BE2C (cell line): ENCODE results near the gene PTBP1.
"Not testable (repeated sequence)": the region's sequence is repeated elsewhere in the genome, so short reads cannot be mapped to it uniquely, and the experiment has no call there.

ENCODE experiments used
- DNase-seq: peaks from one replicate; pipeline ENCODE4 v3.0.0-alpha.2; 2020
- H3K27me3 ChIP-seq: fragments of 250-450 bp; sonication (Bioruptor Pico); 2 replicates; pipeline ENCODE4 v1.5.1; 2020; ENCODE audit warnings: mild to moderate bottlenecking
- H3K36me3 ChIP-seq: fragments of 250-450 bp; sonication (Bioruptor Pico); 2 replicates; pipeline ENCODE4 v1.5.1; 2020; ENCODE audit warnings: mild to moderate bottlenecking
- H3K4me1 ChIP-seq: fragments of 250-450 bp; sonication (Bioruptor Pico); 2 replicates; pipeline ENCODE4 v1.5.1; 2020
- H3K4me3 ChIP-seq: 2 replicates; pipeline ENCODE4 v1.5.1; 2011; ENCODE audit warnings: low read depth, low read length
- H3K9me3 ChIP-seq: fragments of 250-450 bp; sonication (Bioruptor Pico); 2 replicates; pipeline ENCODE4 v1.5.1; 2020
- TF ChIP-seq, protein P1 (sequence below): IDR thresholded peaks from 2 replicates; pipeline ENCODE4 v1.5.1; 2012; ENCODE audit warnings: mild to moderate bottlenecking, low read depth, low read length

PTBP1 gene

DNA sequence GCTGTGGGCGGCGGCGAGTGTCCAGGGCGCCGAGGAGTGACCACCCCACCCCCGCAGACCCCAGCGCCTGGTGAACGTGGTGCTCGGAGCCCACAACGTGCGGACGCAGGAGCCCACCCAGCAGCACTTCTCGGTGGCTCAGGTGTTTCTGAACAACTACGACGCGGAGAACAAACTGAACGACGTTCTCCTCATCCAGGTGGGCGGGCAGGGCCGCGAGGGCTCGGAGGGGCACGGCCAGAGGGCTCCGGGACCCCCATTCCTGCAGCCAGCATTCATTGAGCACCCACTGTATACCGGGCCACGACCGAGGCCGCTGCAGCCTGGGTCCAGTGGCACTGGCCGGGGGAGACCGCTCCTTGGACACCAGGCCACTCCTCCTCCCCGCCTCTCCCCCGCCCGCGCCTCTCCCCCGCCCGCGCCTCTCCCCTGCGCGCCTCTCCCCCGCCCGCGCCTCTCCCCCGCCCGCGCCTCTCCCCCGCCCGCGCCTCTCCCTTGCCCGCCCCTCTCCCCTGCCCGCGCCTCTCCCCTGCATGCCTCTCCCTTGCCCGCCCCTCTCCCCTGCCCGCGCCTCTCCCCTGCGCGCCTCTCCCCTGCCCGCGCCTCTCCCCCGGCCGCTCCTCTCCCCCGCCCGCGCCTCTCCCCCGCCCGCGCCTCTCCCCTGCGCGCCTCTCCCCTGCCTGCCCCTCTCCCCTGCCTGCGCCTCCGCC lies 46.7 kb downstream of the PTBP1 start:
- Histone ChIP-seq H3K9me3 (no peaks in the 10 kb centered on the region), H3K27me3 (peaks cover 57% of the 10 kb centered on the region), H3K36me3 (no peaks in the 10 kb centered on the region), H3K4me1 (no peaks in the 10 kb centered on the region), H3K4me3 (no peak overlapping the region)
- TF ChIP-seq, protein P1, sequence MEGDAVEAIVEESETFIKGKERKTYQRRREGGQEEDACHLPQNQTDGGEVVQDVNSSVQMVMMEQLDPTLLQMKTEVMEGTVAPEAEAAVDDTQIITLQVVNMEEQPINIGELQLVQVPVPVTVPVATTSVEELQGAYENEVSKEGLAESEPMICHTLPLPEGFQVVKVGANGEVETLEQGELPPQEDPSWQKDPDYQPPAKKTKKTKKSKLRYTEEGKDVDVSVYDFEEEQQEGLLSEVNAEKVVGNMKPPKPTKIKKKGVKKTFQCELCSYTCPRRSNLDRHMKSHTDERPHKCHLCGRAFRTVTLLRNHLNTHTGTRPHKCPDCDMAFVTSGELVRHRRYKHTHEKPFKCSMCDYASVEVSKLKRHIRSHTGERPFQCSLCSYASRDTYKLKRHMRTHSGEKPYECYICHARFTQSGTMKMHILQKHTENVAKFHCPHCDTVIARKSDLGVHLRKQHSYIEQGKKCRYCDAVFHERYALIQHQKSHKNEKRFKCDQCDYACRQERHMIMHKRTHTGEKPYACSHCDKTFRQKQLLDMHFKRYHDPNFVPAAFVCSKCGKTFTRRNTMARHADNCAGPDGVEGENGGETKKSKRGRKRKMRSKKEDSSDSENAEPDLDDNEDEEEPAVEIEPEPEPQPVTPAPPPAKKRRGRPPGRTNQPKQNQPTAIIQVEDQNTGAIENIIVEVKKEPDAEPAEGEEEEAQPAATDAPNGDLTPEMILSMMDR = no peak
- no peak for DNase-seq

DNA sequence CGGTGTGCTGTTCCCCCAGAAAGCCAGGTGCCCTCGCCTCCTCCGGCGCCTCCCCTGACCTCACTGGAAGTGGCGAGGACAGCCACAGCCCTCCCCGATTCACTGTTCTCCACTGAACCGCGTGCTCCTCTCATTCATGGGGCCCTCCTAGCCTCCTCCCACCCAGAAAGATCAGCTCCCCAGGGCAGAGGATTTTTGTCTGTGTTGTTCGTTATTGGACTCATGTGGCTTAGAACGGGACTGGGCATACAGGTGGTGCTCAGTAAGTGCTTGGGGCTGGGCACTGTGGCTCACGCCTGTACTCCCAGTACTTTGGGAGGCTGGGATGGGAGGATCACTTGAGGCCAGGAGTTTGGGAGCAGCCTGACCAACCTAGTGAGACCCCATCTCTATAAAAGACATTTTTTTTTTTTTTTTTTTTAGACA lies 47.3 kb downstream of the PTBP1 start:
- TF ChIP-seq, protein P1 = no peak
- H3K4me1 ChIP-seq = no peaks in the 10 kb centered on the region
- H3K36me3 ChIP-seq = no peaks in the 10 kb centered on the region
- DNase-seq = no peak
- no peak overlapping the region for H3K4me3 ChIP-seq
- H3K27me3 ChIP-seq = peaks cover 59% of the 10 kb centered on the region
- H3K9me3 ChIP-seq = no peaks in the 10 kb centered on the region

DNA sequence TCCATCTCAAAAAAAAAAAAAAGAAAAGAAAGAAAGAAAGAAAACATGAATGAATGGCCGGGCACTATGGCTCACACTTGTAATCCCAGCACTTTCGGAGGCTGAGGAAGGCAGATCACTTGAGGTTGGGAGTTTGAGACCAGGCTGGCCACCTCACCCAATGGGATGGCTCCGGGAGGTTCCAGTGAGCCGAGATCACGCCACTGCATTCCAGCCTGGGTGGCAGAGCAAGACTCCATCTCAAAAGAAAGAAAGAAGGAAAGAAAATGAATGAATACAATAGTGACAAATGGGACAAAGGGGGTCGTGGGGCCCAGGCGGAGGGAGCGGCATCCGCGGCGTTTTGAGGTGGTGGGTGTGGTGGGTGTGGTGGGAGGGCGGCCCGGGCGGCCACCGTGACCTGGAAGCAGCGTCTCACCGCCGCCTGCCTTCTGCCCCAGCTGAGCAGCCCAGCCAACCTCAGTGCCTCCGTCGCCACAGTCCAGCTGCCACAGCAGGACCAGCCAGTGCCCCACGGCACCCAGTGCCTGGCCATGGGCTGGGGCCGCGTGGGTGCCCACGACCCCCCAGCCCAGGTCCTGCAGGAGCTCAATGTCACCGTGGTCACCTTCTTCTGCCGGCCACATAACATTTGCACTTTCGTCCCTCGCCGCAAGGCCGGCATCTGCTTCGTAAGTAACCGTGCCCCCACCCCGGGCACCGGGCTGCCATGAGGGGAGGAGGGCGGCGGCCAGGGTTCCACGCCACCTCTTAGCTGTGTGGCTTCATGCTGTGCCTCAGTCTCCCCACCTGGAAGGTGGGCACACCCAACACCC lies 48.7 kb downstream of the PTBP1 start:
- no peaks in the 10 kb centered on the region for H3K36me3 ChIP-seq
- TF ChIP-seq, protein P1 = no peak
- no peaks in the 10 kb centered on the region for H3K4me1 ChIP-seq
- H3K4me3 ChIP-seq = no peak overlapping the region
- H3K9me3 ChIP-seq = no peaks in the 10 kb centered on the region
- peaks cover 63% of the 10 kb centered on the region for H3K27me3 ChIP-seq
- DNase-seq = no peak

DNA sequence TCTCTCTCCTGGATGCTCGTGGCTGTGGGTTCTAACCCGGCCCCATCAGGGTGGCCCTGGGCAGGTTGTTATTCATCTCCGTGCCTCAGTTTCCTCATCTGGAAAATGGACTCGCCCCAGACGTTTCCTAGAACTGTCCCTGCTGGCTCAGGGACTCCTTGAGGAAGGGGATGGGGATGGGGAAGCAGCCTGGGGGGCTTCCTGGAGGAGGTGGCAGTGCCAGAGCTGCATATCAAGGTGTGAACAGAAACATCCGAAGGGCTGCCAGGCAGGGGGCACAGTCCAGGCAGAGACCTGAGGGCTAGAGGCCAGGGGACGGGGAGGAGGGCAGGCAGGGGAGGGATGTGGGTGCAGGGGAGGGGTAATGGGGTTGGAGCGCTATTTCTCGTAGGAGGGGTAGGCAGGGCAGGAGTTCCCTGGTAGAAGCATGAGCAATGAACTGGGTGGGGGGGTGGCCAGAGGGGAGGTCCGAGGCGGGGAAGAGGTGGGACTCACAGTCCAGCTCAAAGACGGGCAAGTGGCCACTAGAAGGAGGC lies 51.2 kb downstream of the PTBP1 start:
- no peaks in the 10 kb centered on the region for H3K36me3 ChIP-seq
- no peaks in the 10 kb centered on the region for H3K4me1 ChIP-seq
- H3K27me3 ChIP-seq = peaks cover 69% of the 10 kb centered on the region
- H3K9me3 ChIP-seq = no peaks in the 10 kb centered on the region
- no peak for DNase-seq
- no peak overlapping the region for H3K4me3 ChIP-seq
- TF ChIP-seq, protein P1 = no peak

DNA sequence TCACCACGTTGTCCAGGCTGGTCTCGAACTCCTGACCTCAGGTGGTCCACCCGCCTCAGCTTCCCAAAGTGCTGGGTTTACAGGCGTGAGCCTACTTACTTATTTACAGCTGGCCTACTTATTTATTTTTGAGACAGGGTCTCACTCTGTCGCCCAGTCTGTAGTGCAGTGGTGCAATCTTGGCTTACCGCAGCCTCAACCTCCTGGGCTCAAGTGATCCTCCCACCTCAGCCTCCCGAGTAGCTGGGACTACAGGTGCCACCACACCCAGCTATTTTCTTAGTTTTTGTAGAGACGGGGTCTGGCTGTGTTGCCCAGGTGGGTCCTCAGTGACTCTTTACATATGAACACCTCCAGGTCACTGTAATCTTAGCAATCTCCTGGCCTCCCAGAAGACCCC lies 51.9 kb downstream of the PTBP1 start:
- DNase-seq, H3K4me3 ChIP-seq, H3K36me3 ChIP-seq, H3K4me1 ChIP-seq, H3K9me3 ChIP-seq: not testable (repeated sequence)
- peaks cover 63% of the 10 kb centered on the region for H3K27me3 ChIP-seq

DNA sequence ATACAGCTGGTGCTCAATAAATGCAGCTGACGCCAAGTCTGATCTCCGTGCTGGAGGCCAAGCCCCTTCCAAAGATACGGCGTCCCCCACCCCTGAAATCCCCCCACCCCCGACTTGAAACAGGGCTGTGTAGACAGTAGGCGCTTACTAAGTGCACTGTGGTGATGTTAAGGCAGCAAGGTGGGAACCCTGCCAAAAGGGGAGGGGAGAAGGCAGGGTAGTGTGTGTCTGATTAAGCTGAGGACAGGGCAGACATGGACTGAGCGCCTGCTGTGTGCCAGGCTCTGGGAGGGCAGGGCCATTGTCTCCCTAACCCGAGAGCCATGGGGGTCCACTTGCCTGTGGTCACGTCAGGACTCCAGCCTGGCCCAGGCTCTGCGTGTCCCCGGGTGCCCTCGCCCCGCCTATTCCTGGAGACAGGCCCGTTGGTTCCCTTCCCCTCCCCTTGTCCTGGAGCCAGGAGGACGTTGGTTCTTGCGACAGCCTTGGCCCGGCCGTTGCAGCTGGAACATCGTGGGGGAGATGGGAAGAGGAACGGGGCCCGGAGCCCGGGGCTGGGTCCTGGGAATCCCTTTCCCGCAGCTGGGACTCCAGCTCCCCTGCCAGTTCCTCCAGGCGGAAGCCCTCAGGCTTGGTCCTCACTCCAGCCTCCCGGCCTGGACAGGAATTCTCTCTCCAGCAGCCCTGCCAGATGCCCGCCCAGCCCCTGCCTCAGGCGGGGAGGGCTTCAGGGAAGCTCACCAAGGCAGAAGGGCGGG lies 53.1 kb downstream of the PTBP1 start:
- DNase-seq = peak; percentile 85
- H3K36me3 ChIP-seq = no peaks in the 10 kb centered on the region
- TF ChIP-seq, protein P1 = no peak
- peaks cover 58% of the 10 kb centered on the region for H3K27me3 ChIP-seq
- H3K4me3 ChIP-seq = no peak overlapping the region
- no peaks in the 10 kb centered on the region for H3K4me1 ChIP-seq
- H3K9me3 ChIP-seq = no peaks in the 10 kb centered on the region
